Measurements from ENCODE around the gene SEC24B.

The SEC24B gene

GRCh38 chr4:109589119-109589518 lies 155.5 kb downstream of the SEC24B start:
- no peak for DNase-seq

- no peak for DNase-seq
Observed at GRCh38 chr4:109589605-109590004, 156.0 kb downstream of the SEC24B start.
